ENCODE data around the gene RABGGTA. TPM values are rescaled to one million over a fixed set of nuclear protein-coding genes. Genes with fewer than 3 reads are reported as not detected.

RABGGTA gene
- total RNA-seq, 2 experiments from 2014 or later = 37.6 to 42.7 TPM

DNA sequence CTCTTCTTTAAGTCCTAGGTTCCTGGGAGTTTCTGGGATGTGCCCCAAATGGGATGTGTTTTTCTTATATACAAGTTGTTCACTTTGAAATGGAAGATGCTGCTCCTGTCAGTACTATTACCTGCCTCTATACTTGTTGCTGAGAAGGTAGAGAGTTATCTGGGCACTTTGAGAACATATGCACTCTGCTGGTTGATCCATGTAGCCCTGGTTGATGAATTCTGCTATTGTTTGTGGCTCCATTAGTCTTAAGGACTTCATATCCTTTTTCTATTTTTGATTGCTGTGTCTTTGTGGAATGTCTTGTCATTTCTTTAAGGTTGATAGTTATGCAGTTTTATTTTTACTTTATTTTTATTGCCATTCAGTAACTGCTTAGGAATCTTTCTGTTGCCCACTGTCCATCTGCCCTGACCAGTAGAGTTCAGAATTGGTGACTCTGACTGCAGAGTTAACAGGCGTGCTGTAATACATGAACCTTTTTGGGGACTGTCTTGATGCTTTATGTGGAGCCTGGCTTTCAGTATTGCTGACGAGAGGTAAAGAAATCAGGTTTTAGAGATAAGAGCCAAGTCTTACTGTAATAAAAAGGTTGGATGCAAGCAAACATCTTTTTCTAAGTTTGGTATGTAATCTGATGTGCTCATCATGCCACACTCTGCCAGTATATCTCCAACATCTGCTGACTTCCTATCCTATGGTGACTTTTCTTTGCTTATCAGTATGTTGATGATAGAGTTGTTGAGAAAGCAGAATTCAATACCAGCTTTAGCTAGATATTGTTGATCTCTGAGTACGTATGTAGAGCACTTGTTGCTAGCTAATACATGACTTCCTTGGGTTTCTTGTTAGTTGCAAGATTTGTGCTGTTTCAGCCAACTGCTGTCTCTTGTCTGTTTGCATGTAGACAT, 37.0 kb downstream of the RABGGTA start:
- Mint-ChIP-seq H3K4me1 (ENCODE audit: low read depth) (peaks cover 52% of the 10 kb centered on the region), H3K4me3 (peak overlapping the region; percentile 93), H3K36me3 (ENCODE audit: low read depth) (peaks cover 40% of the 10 kb centered on the region), H3K27me3 (no peaks in the 10 kb centered on the region), H3K9me3 (no peaks in the 10 kb centered on the region), H3K27ac (peak overlapping the region; percentile 23)
- intact Hi-C loops (cut with micrococcal nuclease) = no loop called here
- CTCF ChIA-PET = interaction anchor here (0.8 to 27.8 kb wide), 9 partner anchors 8 to 99 kb away, joined by 3 to 873 read pairs (median 4); partner anchors contain the start of genes CIDEB, DHRS1, IRF9 and LTB4R
- DNase-seq (no peak), ATAC-seq (no peak)
- no peak for TF ChIP-seq CTCF (IDR thresholded peaks at IDR 0.05)
- POLR2A ChIA-PET = interaction anchor here (0.6 to 2.4 kb wide), 12 partner anchors 8 to 206 kb away, joined by 3 to 17 read pairs (median 3); partner anchors contain the start of genes CHMP4A, DHRS1, IRF9 and LTB4R

DNA sequence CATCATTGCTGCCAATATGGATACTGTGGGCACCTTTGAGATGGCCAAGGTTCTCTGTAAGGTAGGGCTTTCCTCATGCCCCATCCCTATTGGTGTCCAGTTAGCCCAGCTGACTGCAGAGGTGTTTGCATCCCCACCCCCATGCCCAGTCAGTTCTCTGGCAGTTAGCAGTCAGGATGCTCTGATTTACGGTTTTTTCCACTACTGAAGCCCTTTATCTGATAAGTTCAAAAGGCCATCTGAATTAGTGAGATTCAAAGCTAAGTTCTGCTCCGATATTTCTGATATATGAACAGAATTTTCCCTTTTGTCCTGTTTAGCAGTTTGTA, 37.9 kb downstream of the RABGGTA start:
- no peak for ATAC-seq

DNA sequence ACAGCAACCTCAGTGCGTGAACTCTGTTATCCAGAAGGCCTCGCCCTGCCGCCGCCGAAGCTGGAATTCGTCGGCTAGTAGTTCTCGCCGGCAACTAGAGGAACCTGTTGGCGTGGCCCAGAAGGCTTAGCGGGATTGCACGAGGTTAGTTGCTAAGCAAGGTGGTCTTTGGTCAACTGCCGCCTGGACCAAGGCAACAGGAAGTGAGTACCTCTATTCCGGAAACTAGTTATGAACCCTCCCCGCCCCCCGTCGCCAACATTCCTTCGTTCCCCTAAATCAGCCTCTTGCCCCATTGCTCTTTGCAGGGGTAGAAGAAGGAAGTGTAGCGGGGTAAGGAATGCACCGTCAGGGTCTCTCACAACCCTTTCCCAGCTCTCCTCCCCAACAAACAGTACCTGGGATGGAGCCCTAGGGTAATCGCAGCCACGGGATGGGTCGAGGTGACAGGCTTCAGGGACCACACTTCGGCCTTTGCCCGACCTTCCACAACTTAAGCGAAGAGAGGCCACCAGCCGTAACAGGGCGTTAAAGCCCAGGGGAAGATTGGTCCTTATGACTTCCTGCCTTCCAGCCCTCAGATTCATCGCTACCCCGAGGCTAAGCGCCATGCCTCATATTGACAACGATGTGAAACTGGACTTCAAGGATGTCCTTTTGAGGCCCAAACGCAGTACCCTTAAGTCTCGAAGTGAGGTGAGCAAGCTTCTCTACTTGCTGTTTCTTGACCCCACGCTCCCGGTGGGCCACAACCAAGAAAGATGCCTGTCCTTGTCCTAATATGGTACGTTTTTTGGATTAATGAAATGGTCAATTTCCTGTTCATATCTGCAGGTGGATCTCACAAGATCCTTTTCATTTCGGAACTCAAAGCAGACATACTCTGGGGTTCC, 38.5 kb downstream of the RABGGTA start, which contains the start of gene GMPR2:
Gene GMPR2, plus strand, starts transcription at position 285 of the 893 bp plus-strand sequence. Its CDS starts 325 bp downstream, at position 610.
- ChIA-PET CTCF (interaction anchor here (1.2 to 27.8 kb wide), 5 partner anchors 10 to 100 kb away, joined by 4 to 873 read pairs (median 18); partner anchors contain the start of genes CIDEB, DHRS1, IRF9 and LTB4R), POLR2A (interaction anchor here (0.7 to 2.3 kb wide), 13 partner anchors 9 to 119 kb away, joined by 3 to 15 read pairs (median 4); partner anchors contain the start of genes CHMP4A, CIDEB, DHRS1 and IRF9)
- DNase-seq = peak; percentile 33
- no peaks in the 10 kb centered on the region for H3K9me3 Mint-ChIP-seq
- H3K27me3 Mint-ChIP-seq = no peaks in the 10 kb centered on the region
- H3K4me1 Mint-ChIP-seq (ENCODE audit: low read depth) = peaks cover 42% of the 10 kb centered on the region
- H3K27ac Mint-ChIP-seq = peak within 1 kb of the TSS; percentile 96
- TF ChIP-seq CTCF (IDR thresholded peaks at IDR 0.05) = no peak
- intact Hi-C loops (cut with micrococcal nuclease) = no loop called here
- peak within 1 kb of the TSS; percentile 93 for H3K4me3 Mint-ChIP-seq
- ATAC-seq = peak; percentile 57
- peaks cover 33% of the 10 kb centered on the region for H3K36me3 Mint-ChIP-seq (ENCODE audit: low read depth)

More for the DNA sequence above, 37.9 kb downstream of the RABGGTA start:
- TF ChIP-seq CTCF (IDR thresholded peaks at IDR 0.05) = no peak
- DNase-seq = peak; percentile 35
- intact Hi-C loops (cut with micrococcal nuclease) = no loop called here
- Mint-ChIP-seq H3K4me3 (peak overlapping the region; percentile 93), H3K9me3 (no peaks in the 10 kb centered on the region), H3K27ac (peak overlapping the region; percentile 96), H3K36me3 (ENCODE audit: low read depth) (peaks cover 35% of the 10 kb centered on the region), H3K27me3 (no peaks in the 10 kb centered on the region), H3K4me1 (ENCODE audit: low read depth) (peaks cover 48% of the 10 kb centered on the region)
- CTCF ChIA-PET = interaction anchor here (1.2 to 27.8 kb wide), 5 partner anchors 9 to 100 kb away, joined by 4 to 873 read pairs (median 18); partner anchors contain the start of genes CIDEB, DHRS1, IRF9 and LTB4R
- POLR2A ChIA-PET = interaction anchor here (0.6 to 2.3 kb wide), 8 partner anchors 8 to 206 kb away, joined by 3 to 15 read pairs (median 3); partner anchors contain the start of genes DHRS1, NOP9 and TINF2

DNA sequence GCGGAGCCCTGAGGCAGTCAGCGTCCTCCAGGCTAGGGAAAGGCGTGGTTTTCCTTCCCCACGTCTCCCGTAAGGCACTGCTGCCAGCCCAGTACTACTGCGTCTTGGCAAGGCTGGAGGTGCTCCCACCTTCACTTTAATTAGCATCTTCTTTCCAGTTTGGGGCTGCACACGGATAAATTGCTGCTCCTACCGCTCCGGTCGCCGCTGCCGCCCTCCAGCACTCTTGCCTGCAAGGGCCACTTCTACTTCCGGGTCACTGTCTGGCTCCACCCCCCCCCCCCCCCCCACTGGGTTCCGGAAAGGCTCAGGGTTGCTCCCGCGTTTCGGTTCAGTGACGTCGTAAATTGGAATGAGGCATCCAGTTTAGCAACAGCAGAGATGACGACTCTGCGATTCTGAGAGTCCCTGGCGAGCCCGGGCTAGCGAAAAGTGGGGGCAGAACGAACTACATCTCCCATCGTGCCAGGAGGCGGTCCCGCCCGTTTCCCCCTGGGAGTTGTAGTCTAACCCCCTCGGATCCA, 39.2 kb downstream of the RABGGTA start, which contains the start of gene NEDD8:
Gene NEDD8, minus strand, starts transcription at position 247 of the 524 bp plus-strand sequence. Its CDS starts 100 bp downstream, at position 147.
- CTCF ChIA-PET = interaction anchor here (3.7 to 27.8 kb wide), 3 partner anchors 10 to 69 kb away, joined by 18 to 873 read pairs (median 19); partner anchors contain the start of genes CIDEB, DHRS1, LTB4R and LTB4R2
- Mint-ChIP-seq H3K36me3 (ENCODE audit: low read depth) (peaks cover 30% of the 10 kb centered on the region), H3K4me3 (peak within 1 kb of the TSS; percentile 93), H3K27ac (peak within 1 kb of the TSS; percentile 96), H3K27me3 (no peaks in the 10 kb centered on the region), H3K9me3 (no peaks in the 10 kb centered on the region), H3K4me1 (ENCODE audit: low read depth) (peaks cover 40% of the 10 kb centered on the region)
- intact Hi-C loops (cut with micrococcal nuclease) = no loop called here
- no peak for TF ChIP-seq CTCF (IDR thresholded peaks at IDR 0.05)
- ATAC-seq = peak; percentile 90
- POLR2A ChIA-PET = interaction anchor here (0.9 to 2.3 kb wide), 11 partner anchors 10 to 118 kb away, joined by 3 to 15 read pairs (median 4); partner anchors contain the start of genes CHMP4A, CIDEB, DHRS1 and IRF9
- peak; percentile 94 for DNase-seq

Measured in activated CD8-positive, alpha-beta T cell treated with anti-CD3 and anti-CD28 coated beads for 36 hours (primary cell).